Colonic mucosa (tissue), 4 donors: ENCODE measurements around the gene CALCOCO1. TPM values are rescaled to one million over a fixed set of nuclear protein-coding genes. Genes with fewer than 3 reads are reported as not detected.
"Not testable (repeated sequence)": the region's sequence is repeated elsewhere in the genome, so short reads cannot be mapped to it uniquely, and the experiment has no call there.

Source experiments
- DNase-seq: peaks from one replicate; pipeline ENCODE4 v3.0.0-alpha.2; 2020
- H3K27ac ChIP-seq: fragments of 200-600 bp; one replicate; pipeline ENCODE4 v1.8.0; 2021
- H3K27me3 ChIP-seq: fragments of 200-600 bp; one replicate; pipeline ENCODE4 v1.8.0; 2021
- H3K36me3 ChIP-seq: fragments of 200-600 bp; one replicate; pipeline ENCODE4 v1.8.0; 2021
- H3K4me1 ChIP-seq: fragments of 200-600 bp; one replicate; pipeline ENCODE4 v1.8.0; 2021; ENCODE audit warnings: mild to moderate bottlenecking
- H3K4me3 ChIP-seq: fragments of 200-600 bp; one replicate; pipeline ENCODE4 v1.8.0; 2021
- H3K9ac ChIP-seq, 2 donors: one replicate each; pipeline ENCODE4 v1.7.0; 2013; ENCODE audit warnings: control low read depth in 2 of 2, low read depth in 2 of 2, low read length in 2 of 2
- H3K9me3 ChIP-seq: fragments of 200-600 bp; one replicate; pipeline ENCODE4 v1.8.0; 2021
- intact Hi-C: fragments of 100-400 bp; cut with DNase I; formaldehyde crosslinking; loops from one replicate; pipeline ENCODE4 v1.14.1; 2022
- total RNA-seq, 2 donors: library from RNA; stranded (reverse); fragmentation: NEBNext Ultra II Directional in 1 of 2; extraction: Animal tissue kit (Norgen Biotek cat#: 25700) in 1 of 2; gene quantifications; one replicate each; pipeline ENCODE4 v1.2.1, GENCODE V29; 2021
- TF ChIP-seq, protein P1 (sequence below): fragments of 200-600 bp; IDR thresholded peaks from one replicate; pipeline ENCODE4 v1.8.0; 2022; ENCODE audit warnings: antibody characterized with exemption, mild to moderate bottlenecking
- donor health status: healthy.
- donor health status: DM: no; HTN: no; CAD: no.
- donor health status: DM: no; HTN: no; CAD: no.

Gene CALCOCO1
- total RNA-seq, 2 donors from 2014 or later = 36.0 to 64.5 TPM

DNA sequence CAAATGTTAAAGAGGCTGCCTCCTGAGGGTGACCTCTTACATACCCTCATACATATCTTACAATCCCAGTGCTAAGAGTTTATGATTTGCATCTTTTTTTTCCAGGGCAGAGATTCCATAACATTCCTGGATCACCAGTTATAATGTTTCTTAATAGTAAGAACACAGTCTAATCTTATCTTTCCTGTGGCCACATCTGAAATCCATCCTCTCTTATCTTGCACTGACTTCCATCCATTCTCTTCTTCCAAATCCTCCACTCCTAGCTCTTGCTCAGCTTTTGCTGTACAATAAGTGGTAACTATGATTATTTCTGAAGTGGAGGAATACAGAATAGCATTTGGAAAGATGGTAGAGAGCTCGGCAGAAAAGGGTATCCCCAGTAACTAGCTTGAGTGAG lies 6.3 kb downstream of the CALCOCO1 start:
- H3K36me3 ChIP-seq = peaks cover 21% of the 10 kb centered on the region
- TF ChIP-seq, protein P1, sequence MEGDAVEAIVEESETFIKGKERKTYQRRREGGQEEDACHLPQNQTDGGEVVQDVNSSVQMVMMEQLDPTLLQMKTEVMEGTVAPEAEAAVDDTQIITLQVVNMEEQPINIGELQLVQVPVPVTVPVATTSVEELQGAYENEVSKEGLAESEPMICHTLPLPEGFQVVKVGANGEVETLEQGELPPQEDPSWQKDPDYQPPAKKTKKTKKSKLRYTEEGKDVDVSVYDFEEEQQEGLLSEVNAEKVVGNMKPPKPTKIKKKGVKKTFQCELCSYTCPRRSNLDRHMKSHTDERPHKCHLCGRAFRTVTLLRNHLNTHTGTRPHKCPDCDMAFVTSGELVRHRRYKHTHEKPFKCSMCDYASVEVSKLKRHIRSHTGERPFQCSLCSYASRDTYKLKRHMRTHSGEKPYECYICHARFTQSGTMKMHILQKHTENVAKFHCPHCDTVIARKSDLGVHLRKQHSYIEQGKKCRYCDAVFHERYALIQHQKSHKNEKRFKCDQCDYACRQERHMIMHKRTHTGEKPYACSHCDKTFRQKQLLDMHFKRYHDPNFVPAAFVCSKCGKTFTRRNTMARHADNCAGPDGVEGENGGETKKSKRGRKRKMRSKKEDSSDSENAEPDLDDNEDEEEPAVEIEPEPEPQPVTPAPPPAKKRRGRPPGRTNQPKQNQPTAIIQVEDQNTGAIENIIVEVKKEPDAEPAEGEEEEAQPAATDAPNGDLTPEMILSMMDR = no peak

DNA sequence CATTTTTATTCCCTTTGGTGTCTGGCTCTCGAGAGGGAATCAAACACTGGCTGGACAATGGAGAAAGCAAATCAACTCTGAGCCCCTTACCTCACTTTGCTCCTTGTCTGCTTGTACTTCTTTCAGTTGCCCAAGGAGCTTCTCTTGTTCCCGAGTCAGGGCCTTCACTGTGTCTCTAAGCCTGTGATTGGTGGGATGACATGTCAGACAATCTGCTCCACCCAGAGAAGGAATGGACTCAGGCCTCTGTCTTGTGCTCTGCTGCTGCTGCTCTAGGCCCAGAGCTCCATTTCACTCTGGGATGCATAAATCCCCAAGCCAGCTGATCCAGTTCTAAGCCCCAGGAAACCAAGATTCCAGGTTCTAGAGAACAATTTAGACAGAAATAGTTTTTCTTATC lies 7.6 kb downstream of the CALCOCO1 start:
- H3K9ac ChIP-seq = no peak overlapping the region
- H3K36me3 ChIP-seq = peaks cover 17% of the 10 kb centered on the region
- intact Hi-C loops = no loop called here
- no peaks in the 10 kb centered on the region for H3K4me1 ChIP-seq
- no peaks in the 10 kb centered on the region for H3K27me3 ChIP-seq
- TF ChIP-seq, protein P1 = no peak
- no peaks in the 10 kb centered on the region for H3K9me3 ChIP-seq
- no peak overlapping the region for H3K27ac ChIP-seq
- no peak for DNase-seq
- no peak overlapping the region for H3K4me3 ChIP-seq

More for the DNA sequence above, 6.3 kb downstream of the CALCOCO1 start:
- Histone ChIP-seq H3K27me3 (no peaks in the 10 kb centered on the region), H3K4me1 (peaks cover 2% of the 10 kb centered on the region), H3K9ac (no peak overlapping the region), H3K4me3 (no peak overlapping the region), H3K27ac (no peak overlapping the region), H3K9me3 (no peaks in the 10 kb centered on the region)
- intact Hi-C loops = no loop called here
- no peak for DNase-seq

DNA sequence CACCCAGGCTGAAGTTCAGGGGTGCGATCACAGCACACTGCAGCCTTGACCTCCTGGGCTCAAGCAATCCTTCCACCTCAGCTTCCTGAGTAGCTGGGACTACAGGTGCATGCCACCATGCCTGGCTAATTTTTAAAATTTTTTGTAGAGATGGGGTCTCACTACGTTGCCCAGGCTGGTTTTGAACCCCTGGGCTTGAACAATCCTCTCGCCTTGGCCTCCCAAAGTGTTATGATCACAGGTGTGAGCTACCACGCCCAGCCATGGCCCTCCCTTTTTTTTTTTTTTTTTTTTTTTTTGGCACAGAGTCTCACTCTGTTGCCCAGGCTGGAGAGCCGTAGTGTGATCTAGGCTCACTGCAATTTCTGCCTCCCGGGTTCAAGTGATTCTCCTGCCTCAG lies 8.7 kb downstream of the CALCOCO1 start:
- H3K9ac ChIP-seq, DNase-seq, H3K27ac ChIP-seq, intact Hi-C loops, H3K9me3 ChIP-seq, H3K4me1 ChIP-seq, H3K4me3 ChIP-seq, H3K27me3 ChIP-seq: not testable (repeated sequence)
- H3K36me3 ChIP-seq = peaks cover 14% of the 10 kb centered on the region

DNA sequence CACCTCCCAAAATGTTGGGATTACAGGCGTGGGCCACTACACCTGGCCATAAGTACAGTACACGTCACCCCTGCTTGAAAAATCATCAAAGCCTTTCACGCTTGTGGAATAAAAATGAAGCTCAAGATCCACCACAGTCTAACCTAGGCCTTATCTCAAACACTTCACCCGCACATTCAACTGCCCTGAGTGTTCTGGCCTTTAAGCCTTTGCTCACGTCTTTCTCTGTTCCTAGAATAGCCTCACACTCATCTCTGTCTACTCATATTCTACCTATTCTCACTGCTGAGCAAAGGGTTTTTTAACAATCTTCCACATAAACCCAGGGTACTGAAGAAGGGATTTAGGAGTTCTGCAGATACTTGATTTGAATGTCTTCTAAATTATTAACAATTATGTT lies 9.9 kb downstream of the CALCOCO1 start:
- H3K36me3 ChIP-seq = peaks cover 14% of the 10 kb centered on the region
- DNase-seq = no peak
- no peak overlapping the region for H3K4me3 ChIP-seq
- intact Hi-C loops = no loop called here
- TF ChIP-seq, protein P1 = no peak
- H3K27ac ChIP-seq = no peak overlapping the region
- no peak overlapping the region for H3K9ac ChIP-seq
- no peaks in the 10 kb centered on the region for H3K4me1 ChIP-seq
- no peaks in the 10 kb centered on the region for H3K27me3 ChIP-seq
- H3K9me3 ChIP-seq = no peaks in the 10 kb centered on the region

- Histone ChIP-seq H3K27me3 (no peaks in the 10 kb centered on the region), H3K27ac (no peak overlapping the region), H3K4me1 (no peaks in the 10 kb centered on the region), H3K36me3 (no peaks in the 10 kb centered on the region), H3K9ac (no peak overlapping the region), H3K4me3 (no peak overlapping the region), H3K9me3 (no peaks in the 10 kb centered on the region)
- intact Hi-C loops = no loop called here
- no peak for DNase-seq
- TF ChIP-seq, protein P1 = no peak
These were observed 13.2 kb downstream of the CALCOCO1 start for GRCh38 chr12:53714004-53714403.

GRCh38 chr12:53713516-53713915 lies 13.7 kb downstream of the CALCOCO1 start:
- intact Hi-C loops = no loop called here
- Histone ChIP-seq H3K27me3 (no peaks in the 10 kb centered on the region), H3K9ac (no peak overlapping the region), H3K36me3 (no peaks in the 10 kb centered on the region), H3K9me3 (no peaks in the 10 kb centered on the region), H3K4me3 (no peak overlapping the region), H3K4me1 (no peaks in the 10 kb centered on the region), H3K27ac (no peak overlapping the region)
- no peak for DNase-seq
- TF ChIP-seq, protein P1 = no peak
